IMR-90 (cell line): ENCODE results near the gene GRB14. TPM values are rescaled to one million over a fixed set of nuclear protein-coding genes. Genes with fewer than 3 reads are reported as not detected.

Experiments used
- ATAC-seq: fragments of 200-7000 bp; cut with Tn5 transposase; 2 replicates; pipeline ENCODE4 v1.9.1; 2020; ENCODE audit warnings: low read depth, mild to moderate bottlenecking, moderate library complexity
- BruUV-seq: library from RNA; stranded (reverse); fragments of 400-500 nt; replicated peaks from 2 replicates; lab custom pipeline; 2021; lab: Mats Ljungman, UMichigan
- CTCF ChIA-PET: fragments of 300-600 bp; formaldehyde crosslinking; extraction: SDS; loops from one replicate; lab custom pipeline; 2021; ENCODE audit warnings: antibody characterized with exemption; lab: Yijun Ruan, JAX
- POLR2A ChIA-PET: fragments of 300-600 bp; sonication (Branson Sonifier 250); formaldehyde crosslinking; loops from one replicate; lab custom pipeline; 2022; ENCODE audit warnings: antibody characterized with exemption; ENCODE audit not compliant: unreplicated experiment; lab: Charles Lee
- DNase-seq: peaks from one replicate; pipeline ENCODE4 v3.0.0; 2013
- H2AFZ ChIP-seq: replicated peaks from 2 replicates; pipeline ENCODE3; 2013; ENCODE audit warnings: low read length, mild to moderate bottlenecking; ENCODE audit not compliant: poor library complexity
- H2AK5ac ChIP-seq: 2 replicates; pipeline ENCODE4 v1.6.1; 2013; ENCODE audit warnings: low read depth, low read length, inconsistent platforms
- H2AK9ac ChIP-seq: replicated peaks from 2 replicates; pipeline ENCODE3; 2013; ENCODE audit warnings: mild to moderate bottlenecking, low read depth, low read length, moderate library complexity; ENCODE audit not compliant: poor library complexity
- H2BK120ac ChIP-seq: 2 replicates; pipeline ENCODE4 v1.6.1; 2013; ENCODE audit warnings: low read depth, low read length, inconsistent platforms
- H2BK15ac ChIP-seq: 3 replicates; pipeline ENCODE4 v1.6.1; 2013; ENCODE audit warnings: low read depth, low read length, inconsistent platforms
- H2BK20ac ChIP-seq: 2 replicates; pipeline ENCODE4 v1.6.1; 2013; ENCODE audit warnings: low read depth, mild to moderate bottlenecking, inconsistent platforms, low read length, moderate library complexity
- H2BK5ac ChIP-seq: 2 replicates; pipeline ENCODE4 v1.6.1; 2013; ENCODE audit warnings: mild to moderate bottlenecking, low read depth, low read length, inconsistent platforms; ENCODE audit not compliant: poor library complexity, severe bottlenecking
- H3K14ac ChIP-seq: replicated peaks from 2 replicates; pipeline ENCODE4 v1.6.1; 2013; ENCODE audit warnings: low read depth, low read length, inconsistent platforms
- H3K18ac ChIP-seq: 2 replicates; pipeline ENCODE4 v1.6.1; 2013; ENCODE audit warnings: low read depth, low read length, control low read depth
- H3K23ac ChIP-seq: 2 replicates; pipeline ENCODE4 v1.6.1; 2013; ENCODE audit warnings: low read depth, low read length, inconsistent platforms
- H3K27ac ChIP-seq: 2 replicates; pipeline ENCODE4 v1.5.1; 2013; ENCODE audit warnings: mild to moderate bottlenecking, control low read depth, low read length; ENCODE audit not compliant: insufficient read depth
- H3K27me3 ChIP-seq: 2 replicates; pipeline ENCODE4 v1.6.1; 2013; ENCODE audit warnings: low read length; ENCODE audit not compliant: control insufficient read depth, insufficient read depth
- H3K36me3 ChIP-seq: 2 replicates; pipeline ENCODE4 v1.6.1; 2013; ENCODE audit warnings: low read length, mixed read lengths; ENCODE audit not compliant: control insufficient read depth, insufficient read depth
- H3K4ac ChIP-seq: 2 replicates; pipeline ENCODE4 v1.6.1; 2013; ENCODE audit warnings: low read depth, low read length, inconsistent platforms
- H3K4me1 ChIP-seq: 2 replicates; pipeline ENCODE4 v1.6.1; 2013; ENCODE audit warnings: low read length, mixed read lengths; ENCODE audit not compliant: control insufficient read depth, insufficient read depth
- H3K4me2 ChIP-seq: 2 replicates; pipeline ENCODE4 v1.6.1; 2013; ENCODE audit warnings: low read depth, mild to moderate bottlenecking, control low read depth, low read length, moderate library complexity
- H3K4me3 ChIP-seq: 2 replicates; pipeline ENCODE4 v1.5.1; 2013; ENCODE audit warnings: low read depth, mild to moderate bottlenecking, control low read depth, low read length, moderate library complexity; ENCODE audit not compliant: insufficient read depth
- H3K56ac ChIP-seq: 2 replicates; pipeline ENCODE4 v1.6.1; 2013; ENCODE audit warnings: low read length, inconsistent platforms; ENCODE audit not compliant: insufficient read depth; ENCODE audit errors: extremely low read depth
- H3K79me1 ChIP-seq, 2 experiments: 2 replicates each; pipeline ENCODE4 v1.6.1; 2013; ENCODE audit warnings: low read length in 2 of 2, inconsistent platforms in 1 of 2, low read depth in 1 of 2
- H3K9ac ChIP-seq: 2 replicates; pipeline ENCODE4 v1.6.1; 2013; ENCODE audit warnings: low read depth, low read length, control low read depth
- H3K9me1 ChIP-seq: 2 replicates; pipeline ENCODE4 v1.6.1; 2013; ENCODE audit warnings: low read length, inconsistent platforms; ENCODE audit not compliant: insufficient read depth
- H3K9me3 ChIP-seq: 2 replicates; pipeline ENCODE4 v1.6.1; 2013; ENCODE audit warnings: low read length; ENCODE audit not compliant: control insufficient read depth, insufficient read depth
- H4K20me1 ChIP-seq: 2 replicates; pipeline ENCODE4 v1.6.1; 2013; ENCODE audit warnings: low read length, inconsistent platforms; ENCODE audit not compliant: insufficient read depth
- H4K5ac ChIP-seq: 2 replicates; pipeline ENCODE4 v1.6.1; 2013; ENCODE audit warnings: mild to moderate bottlenecking, low read depth, low read length, control low read depth
- H4K8ac ChIP-seq, 2 experiments: 2 replicates each; pipeline ENCODE4 v1.6.1; 2013; ENCODE audit warnings: low read depth in 2 of 2, low read length in 2 of 2, control low read depth in 1 of 2, inconsistent platforms in 1 of 2
- H4K91ac ChIP-seq: 2 replicates; pipeline ENCODE4 v1.6.1; 2013; ENCODE audit warnings: low read depth, low read length, inconsistent platforms; ENCODE audit not compliant: insufficient read depth
- MAZ ChIP-seq: IDR thresholded peaks from 2 replicates; pipeline ENCODE4 v1.6.1; 2012; ENCODE audit warnings: low read depth, mild to moderate bottlenecking, low read length, improper control_type of control experiment, moderate library complexity, borderline replicate concordance
- MXI1 ChIP-seq: IDR thresholded peaks from 2 replicates; pipeline ENCODE4 v1.6.1; 2012; ENCODE audit warnings: low read depth, mild to moderate bottlenecking, low read length, moderate library complexity, borderline replicate concordance
- POLR2A ChIP-seq: IDR thresholded peaks from 2 replicates; pipeline ENCODE4 v1.6.1; 2012; ENCODE audit warnings: mild to moderate bottlenecking, low read depth, low read length
- RAD21 ChIP-seq: IDR thresholded peaks from 2 replicates; pipeline ENCODE4 v1.6.1; 2012; ENCODE audit warnings: low read length, improper control_type of control experiment
- RCOR1 ChIP-seq: IDR thresholded peaks from 2 replicates; pipeline ENCODE4 v1.6.1; 2012; ENCODE audit warnings: mild to moderate bottlenecking, low read length, improper control_type of control experiment; ENCODE audit not compliant: insufficient replicate concordance
- RFX5 ChIP-seq: IDR thresholded peaks from 2 replicates; pipeline ENCODE4 v1.8.0; 2012; ENCODE audit warnings: low read depth, mild to moderate bottlenecking, low read length, moderate library complexity
- WGBS, 2 experiments: methylation state at CpG; one replicate each; pipeline versions ENCODE4 v1.1.5 to v1.1.7; 2013; ENCODE audit warnings: missing lambda C conversion rate in 2 of 2; ENCODE audit not compliant: insufficient read length in 1 of 2; ENCODE audit errors: extremely low coverage in 2 of 2; 5-methylcytosine and 5-hydroxymethylcytosine counted together
- dilution Hi-C: fragments of 300-500 bp; cut with HindIII; formaldehyde crosslinking; loops from one replicate; pipeline ENCODE4 v1.14.3; 2018; ENCODE audit warnings: low sequenced_read_pairs; ENCODE audit not compliant: unreplicated experiment
- in situ Hi-C: fragments of 300-500 bp; cut with MboI; formaldehyde crosslinking; loops from 3 replicates; pipeline ENCODE4 v1.14.3; 2019; ENCODE audit warnings: low sequenced_read_pairs, inconsistent platforms, mixed read lengths
- intact Hi-C: fragments of 100-400 bp; cut with micrococcal nuclease; formaldehyde crosslinking; loops from 2 replicates; pipeline ENCODE4 v1.10.0; 2022
- polyA plus RNA-seq, 3 experiments: library from polyadenylated mRNA; depleted of rRNA; stranded (reverse); fragments of >200 nt; gene quantifications; 2 replicates each; pipeline ENCODE4 v1.2.3, GENCODE V29; 2012; ENCODE audit warnings: low replicate concordance in 1 of 3
- total RNA-seq: library from RNA; depleted of rRNA; stranded (reverse); fragments of >200 nt; gene quantifications from 2 replicates; pipeline ENCODE4 v1.2.3, GENCODE V29; 2012
- TF ChIP-seq, protein P1 (sequence below): fragments of 150-350 bp; IDR thresholded peaks from 2 replicates; pipeline ENCODE4 v1.6.1; 2017; ENCODE audit warnings: mild to moderate bottlenecking, antibody characterized with exemption, low read length, low read depth
- TF ChIP-seq, protein P2 (sequence below): fragments of 150-350 bp; IDR thresholded peaks from 2 replicates; pipeline ENCODE4 v1.6.1; 2016; ENCODE audit warnings: low read depth, mild to moderate bottlenecking, low read length, moderate library complexity, borderline replicate concordance

GRB14 gene
- total and polyA plus RNA-seq, 2 of the 4 experiments (the other 2 are of a cell fraction): not detected

DNA sequence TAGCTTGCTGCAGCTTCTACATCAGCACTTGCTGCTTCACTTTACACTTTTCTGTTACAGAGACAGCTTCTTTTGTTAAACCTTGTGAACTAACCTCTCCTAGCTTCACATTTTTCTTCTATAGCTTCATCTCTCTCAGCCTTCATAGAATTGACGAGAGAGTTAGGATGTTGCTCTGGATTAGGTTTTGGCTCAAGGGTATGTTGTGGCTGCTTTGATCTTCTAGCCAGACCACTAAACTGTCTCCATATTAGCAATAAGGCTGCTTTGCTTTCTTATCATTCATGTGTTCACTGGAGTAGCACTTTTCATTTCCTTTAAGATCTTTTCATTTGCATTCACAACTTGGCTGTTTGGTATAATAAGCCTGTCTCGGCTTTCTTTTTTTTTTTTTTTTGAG lies 46.3 kb upstream of the GRB14 start:
- H3K9me3 ChIP-seq: no peaks in the 10 kb centered on the region
- H2AK5ac ChIP-seq: no peak overlapping the region
- H3K4me3 ChIP-seq: no peak overlapping the region
- H4K91ac ChIP-seq: no peak overlapping the region
- H3K14ac ChIP-seq: no peak overlapping the region
- no TSS peak for BruUV-seq
- H2AK9ac ChIP-seq: no peak overlapping the region
- TF ChIP-seq RFX5: no peak
- no peak for TF ChIP-seq RCOR1
- no peak for TF ChIP-seq MAZ
- TF ChIP-seq RAD21: no peak
- TF ChIP-seq, protein P1, sequence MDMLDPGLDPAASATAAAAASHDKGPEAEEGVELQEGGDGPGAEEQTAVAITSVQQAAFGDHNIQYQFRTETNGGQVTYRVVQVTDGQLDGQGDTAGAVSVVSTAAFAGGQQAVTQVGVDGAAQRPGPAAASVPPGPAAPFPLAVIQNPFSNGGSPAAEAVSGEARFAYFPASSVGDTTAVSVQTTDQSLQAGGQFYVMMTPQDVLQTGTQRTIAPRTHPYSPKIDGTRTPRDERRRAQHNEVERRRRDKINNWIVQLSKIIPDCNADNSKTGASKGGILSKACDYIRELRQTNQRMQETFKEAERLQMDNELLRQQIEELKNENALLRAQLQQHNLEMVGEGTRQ: no peak
- TF ChIP-seq, protein P2, sequence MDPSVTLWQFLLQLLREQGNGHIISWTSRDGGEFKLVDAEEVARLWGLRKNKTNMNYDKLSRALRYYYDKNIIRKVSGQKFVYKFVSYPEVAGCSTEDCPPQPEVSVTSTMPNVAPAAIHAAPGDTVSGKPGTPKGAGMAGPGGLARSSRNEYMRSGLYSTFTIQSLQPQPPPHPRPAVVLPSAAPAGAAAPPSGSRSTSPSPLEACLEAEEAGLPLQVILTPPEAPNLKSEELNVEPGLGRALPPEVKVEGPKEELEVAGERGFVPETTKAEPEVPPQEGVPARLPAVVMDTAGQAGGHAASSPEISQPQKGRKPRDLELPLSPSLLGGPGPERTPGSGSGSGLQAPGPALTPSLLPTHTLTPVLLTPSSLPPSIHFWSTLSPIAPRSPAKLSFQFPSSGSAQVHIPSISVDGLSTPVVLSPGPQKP: no peak
- no peak for TF ChIP-seq POLR2A
- no peak for TF ChIP-seq MXI1
- no peak overlapping the region for H3K23ac ChIP-seq
- intact Hi-C loops: no loop called here
- no peak overlapping the region for H2BK15ac ChIP-seq
- H3K4ac ChIP-seq: no peak overlapping the region
- H3K56ac ChIP-seq: no peak overlapping the region
- no CpG with 5 or more reads among the region's 2 CpGs for WGBS, 2 experiments
- no peak overlapping the region for H3K9ac ChIP-seq
- no peaks in the 10 kb centered on the region for H3K27me3 ChIP-seq
- no peak overlapping the region for H4K8ac ChIP-seq
- no peak overlapping the region for H3K18ac ChIP-seq
- ChIA-PET POLR2A (no interaction called here), CTCF (interaction anchor here (0.7 kb wide), 1 partner anchor 110 kb away, joined by 3 read pairs; no protein-coding TSS in a partner anchor)
- no peak overlapping the region for H2AFZ ChIP-seq
- H3K9me1 ChIP-seq: no peaks in the 10 kb centered on the region
- DNase-seq: no peak
- no peak for ATAC-seq
- no peaks in the 10 kb centered on the region for H3K36me3 ChIP-seq
- no peak overlapping the region for H3K27ac ChIP-seq
- H2BK120ac ChIP-seq: no peak overlapping the region
- in situ Hi-C loops: no loop called here
- H2BK20ac ChIP-seq: no peak overlapping the region
- dilution Hi-C loops: no loop called here
- H4K5ac ChIP-seq: no peak overlapping the region
- H4K20me1 ChIP-seq: no peaks in the 10 kb centered on the region
- H3K4me1 ChIP-seq: no peaks in the 10 kb centered on the region
- H2BK5ac ChIP-seq: no peak overlapping the region
- H3K4me2 ChIP-seq: no peak overlapping the region
- no peaks in the 10 kb centered on the region for H3K79me1 ChIP-seq
